ENCODE measurements around the gene ACADVL. TPM values are rescaled to one million over a fixed set of nuclear protein-coding genes. Genes with fewer than 3 reads are reported as not detected.

ACADVL gene
- polyA plus RNA-seq, 1 of the 3 experiments (the other 2 are of a cell fraction): 635 TPM

- H2AFZ ChIP-seq (ENCODE audit: low read depth): peak within 1 kb of the TSS; percentile 54
Observed at GRCh38 chr17:7241783-7242716, 22.3 kb downstream of the ACADVL start, which contains the start of gene GABARAP. Gene GABARAP (minus strand): TSS chr17:7242449. CDS start chr17:7242330, 119 bp downstream.

More at GRCh38 chr17:7241783-7242716, 22.3 kb downstream of the ACADVL start, which contains the start of gene GABARAP:
- under 1% methylated on average over 43 of the region's 62 CpGs for WGBS (ENCODE audit: low lambda C conversion rate)
- no peaks in the 10 kb centered on the region for H3K27me3 ChIP-seq (ENCODE audit: insufficient read depth)
- no peaks in the 10 kb centered on the region for H3K9me2 ChIP-seq
- peaks cover 16 to 24% of the 10 kb centered on the region in 2 experiments for H3K4me1 ChIP-seq (ENCODE audit: control insufficient read depth in 1 of 2, insufficient read depth in 2 of 2, low read depth in 1 of 2, low read length in 1 of 2)
- peaks cover 34 to 46% of the 10 kb centered on the region in 2 experiments for H3K36me3 ChIP-seq (replicated peaks in 1 of 2; ENCODE audit: control insufficient read depth in 1 of 2, insufficient read depth in 2 of 2, low read length in 1 of 2)
- peak within 1 kb of the TSS; percentile 79 for H3K4me2 ChIP-seq
- peak within 1 kb of the TSS; percentile 97 for H3K9ac ChIP-seq
- H3K9me3 ChIP-seq: no peaks in the 10 kb centered on the region
- TF ChIP-seq MXI1 (IDR thresholded peaks at IDR 0.05; ENCODE audit: low read depth, low read length) (0 out of 2 replicates have a peak, but pooled peaks have one; percentile 47), SIN3A (IDR thresholded peaks at IDR 0.05; ENCODE audit: borderline replicate concordance, low read depth, low read length) (peak; percentile 68), CHD2 (IDR thresholded peaks at IDR 0.05; ENCODE audit: low read length, partially characterized antibody) (peak; percentile 94), PBX3 (IDR thresholded peaks at IDR 0.05) (peak; percentile 78), NFIC (IDR thresholded peaks at IDR 0.05; ENCODE audit: borderline replicate concordance) (peak; percentile 52), USF1 (IDR thresholded peaks at IDR 0.05; ENCODE audit: borderline replicate concordance, low read depth) (peak; percentile 84), RCOR1 (IDR thresholded peaks at IDR 0.05; ENCODE audit: low read length) (no peak), GABPA (IDR thresholded peaks at IDR 0.05; ENCODE audit: low read depth) (peak; percentile 49; the same call in 1 of the 2 replicates), TAF1 (IDR thresholded peaks at IDR 0.05; ENCODE audit: borderline replicate concordance, low read depth, low read length) (peak; percentile 25), REST (IDR thresholded peaks at IDR 0.05; ENCODE audit: low read depth, low read length) (no peak), ELF1 (IDR thresholded peaks at IDR 0.05) (peak; percentile 94)
- TF ChIP-seq, protein P1, sequence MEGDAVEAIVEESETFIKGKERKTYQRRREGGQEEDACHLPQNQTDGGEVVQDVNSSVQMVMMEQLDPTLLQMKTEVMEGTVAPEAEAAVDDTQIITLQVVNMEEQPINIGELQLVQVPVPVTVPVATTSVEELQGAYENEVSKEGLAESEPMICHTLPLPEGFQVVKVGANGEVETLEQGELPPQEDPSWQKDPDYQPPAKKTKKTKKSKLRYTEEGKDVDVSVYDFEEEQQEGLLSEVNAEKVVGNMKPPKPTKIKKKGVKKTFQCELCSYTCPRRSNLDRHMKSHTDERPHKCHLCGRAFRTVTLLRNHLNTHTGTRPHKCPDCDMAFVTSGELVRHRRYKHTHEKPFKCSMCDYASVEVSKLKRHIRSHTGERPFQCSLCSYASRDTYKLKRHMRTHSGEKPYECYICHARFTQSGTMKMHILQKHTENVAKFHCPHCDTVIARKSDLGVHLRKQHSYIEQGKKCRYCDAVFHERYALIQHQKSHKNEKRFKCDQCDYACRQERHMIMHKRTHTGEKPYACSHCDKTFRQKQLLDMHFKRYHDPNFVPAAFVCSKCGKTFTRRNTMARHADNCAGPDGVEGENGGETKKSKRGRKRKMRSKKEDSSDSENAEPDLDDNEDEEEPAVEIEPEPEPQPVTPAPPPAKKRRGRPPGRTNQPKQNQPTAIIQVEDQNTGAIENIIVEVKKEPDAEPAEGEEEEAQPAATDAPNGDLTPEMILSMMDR (IDR thresholded peaks at IDR 0.05): no peak
- TF ChIP-seq, protein P2, sequence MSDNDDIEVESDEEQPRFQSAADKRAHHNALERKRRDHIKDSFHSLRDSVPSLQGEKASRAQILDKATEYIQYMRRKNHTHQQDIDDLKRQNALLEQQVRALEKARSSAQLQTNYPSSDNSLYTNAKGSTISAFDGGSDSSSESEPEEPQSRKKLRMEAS (IDR thresholded peaks at IDR 0.05; ENCODE audit: low read depth): no peak; the same call in 1 of the 2 replicates
- H3K4me3 ChIP-seq (ENCODE audit: low read depth in 2 of 2, low read length in 1 of 2): peak within 1 kb of the TSS; percentile 80 to 98
- CTCF ChIA-PET: interaction anchor here (0.6 to 5.6 kb wide), 11 partner anchors 9 to 319 kb away, joined by 3 to 35 read pairs (median 5); partner anchors contain the start of genes ACADVL, CTDNEP1, DLG4 and ELP5
- peaks cover 57% of the 10 kb centered on the region for H3K79me2 ChIP-seq (ENCODE audit: insufficient read depth)
- DNase-seq: peak; percentile 86
- H3F3A ChIP-seq (replicated peaks; ENCODE audit: insufficient read depth): peaks cover 47% of the 10 kb centered on the region
- POLR2A ChIA-PET: interaction anchor here (0.6 to 1.8 kb wide), 7 partner anchors 8 to 342 kb away, joined by 3 to 7 read pairs (median 5); partner anchors contain the start of genes ACADVL, CTDNEP1, DLG4 and DVL2
- peaks cover 5% of the 10 kb centered on the region; the same call in 1 of the 2 replicates for H4K20me1 ChIP-seq (ENCODE audit: insufficient read depth)
- H3K27ac ChIP-seq (ENCODE audit: low read depth in 2 of 2, low read length in 1 of 2): peak within 1 kb of the TSS; percentile 88 to 99
